Adrenal gland (tissue), 12 donors: Measurements from ENCODE around the gene GK. TPM values are rescaled to one million over a fixed set of nuclear protein-coding genes. Genes with fewer than 3 reads are reported as not detected.

ENCODE experiments used
- DNase-seq, 7 donors: peaks; one replicate each; pipeline ENCODE4 v3.0.0-alpha.2; 2019 to 2020
- H3K27ac ChIP-seq, 5 donors: fragments of 200-600 bp; sonication (generic) in 4 of 5; 1 replicate in 3 of 5; 2 replicates in 2 of 5; pipeline versions ENCODE4 v1.5.1 to v1.8.0; 2016 to 2020; ENCODE audit warnings: mild to moderate bottlenecking in 1 of 5
- H3K27me3 ChIP-seq: fragments of 200-600 bp; 2 replicates; pipeline ENCODE4 v1.8.0; 2021
- H3K36me3 ChIP-seq, 2 donors: fragments of 200-600 bp; replicated peaks in 1 of 2; 1 replicate in 1 of 2; 2 replicates in 1 of 2; pipeline versions ENCODE4 v1.5.1 to v1.8.0; 2018 to 2022
- H3K4me1 ChIP-seq, 2 donors: fragments of 200-600 bp; replicated peaks in 1 of 2; 1 replicate in 1 of 2; 2 replicates in 1 of 2; pipeline versions ENCODE4 v1.5.1 to v1.8.0; 2018 to 2021
- H3K4me3 ChIP-seq, 4 donors: fragments of 200-600 bp; sonication (generic) in 3 of 4; one replicate each; pipeline ENCODE4 v1.5.1; 2016 to 2018
- H3K9me3 ChIP-seq, 3 donors: fragments of 200-600 bp; sonication (generic) in 1 of 3; replicated peaks in 1 of 3; 1 replicate in 2 of 3; 2 replicates in 1 of 3; pipeline versions ENCODE4 v1.5.1 to v1.8.0; 2016 to 2021
- CTCF ChIP-seq, 6 experiments: fragments of 450-650 bp in 4 of 6; fragments of 200-600 bp in 2 of 6; sonication (generic) in 1 of 6; IDR thresholded peaks; 1 replicate in 5 of 6; 2 replicates in 1 of 6; pipeline versions ENCODE4 v1.5.1 to v1.8.0; 2016 to 2021; ENCODE audit warnings: antibody characterized with exemption in 6 of 6, mild to moderate bottlenecking in 2 of 6, moderate library complexity in 1 of 6
- POLR2A ChIP-seq, 2 donors: fragments of 450-650 bp; IDR thresholded peaks; one replicate each; pipeline ENCODE4 v1.6.1; 2017; ENCODE audit warnings: antibody characterized with exemption in 2 of 2, mild to moderate bottlenecking in 2 of 2, moderate library complexity in 1 of 2
- WGBS, 4 donors: extraction: QIAGEN DNeasy Blood & Tissue Kit in 2 of 4; methylation state at CpG; one replicate each; pipeline versions ENCODE4 v1.1.5 to v1.1.7; 2013 to 2017; 5-methylcytosine and 5-hydroxymethylcytosine counted together
- intact Hi-C, 2 donors: fragments of 100-400 bp; cut with DNase I; formaldehyde crosslinking; loops; one replicate each; pipeline versions ENCODE4 v1.14.1 to v1.15.0; 2022 to 2023
- polyA plus RNA-seq, 3 donors: library from polyadenylated mRNA; stranded (reverse); fragments of 200-250 nt in 2 of 3; fragments of 350-450 nt in 1 of 3; fragmentation: Illumina TruSeq in 1 of 3; extraction: RNeasy Lipid Tissue Mini Kit (QIAGEN cat#74804) in 1 of 3; gene quantifications; one replicate each; pipeline ENCODE4 v1.2.3, GENCODE V29; 2013 to 2014
- total RNA-seq, 9 donors: library from RNA; depleted of rRNA in 4 of 9; stranded (reverse); fragments of >200 nt in 4 of 9; fragments of 120-200 nt in 1 of 9; fragmentation: NEBNext Ultra II Directional in 1 of 9; extraction: Animal tissue kit (Norgen Biotek cat#: 25700) in 1 of 9; gene quantifications; one replicate each; pipeline versions ENCODE4 v1.1.0 to v1.2.4, GENCODE V29; 2013 to 2023
- donor health status: healthy with polysubstance abuse.
- donor health status: Bipolar disorder and iron deficiency.
- donor health status: DM: yes; HTN: yes; CAD: no.
- donor health status: DM: no; HTN: no; CAD: no.
- donor health status: DM: no; HTN: no; CAD: no.
- donor health status: DM: yes; HTN: yes; CAD: no.

The GK gene
- total and polyA plus RNA-seq, 12 donors, result 6.1 to 169 (median 10.1) TPM

GRCh38 chrX:30654989-30655607, 1.9 kb downstream of the GK start:
- H3K36me3 ChIP-seq, result no peaks in the 10 kb centered on the region
- H3K27me3 ChIP-seq, result peaks cover 10% of the 10 kb centered on the region
- H3K27ac ChIP-seq, result no peak overlapping the region
- no peaks in the 10 kb centered on the region for H3K4me1 ChIP-seq
- H3K9me3 ChIP-seq, result no peaks in the 10 kb centered on the region
- no peak for TF ChIP-seq POLR2A (IDR thresholded peaks at IDR 0.05)
- TF ChIP-seq CTCF (IDR thresholded peaks at IDR 0.05), result no peak
- H3K4me3 ChIP-seq, result no peak overlapping the region
- intact Hi-C loops, result no loop called here
- 34 to 54% (median 51%) methylated on average over 2 of the region's 2 CpGs for WGBS, 4 donors
- DNase-seq, result no peak

- TF ChIP-seq POLR2A (IDR thresholded peaks at IDR 0.05), result no peak
- TF ChIP-seq CTCF (IDR thresholded peaks at IDR 0.05), result no peak
- Histone ChIP-seq H3K9me3 (no peaks in the 10 kb centered on the region), H3K4me3 (no peak overlapping the region), H3K27me3 (peaks cover 10% of the 10 kb centered on the region), H3K4me1 (no peaks in the 10 kb centered on the region), H3K36me3 (no peaks in the 10 kb centered on the region), H3K27ac (no peak overlapping the region)
- 56 to 72% (median 60%) methylated on average over 3 of the region's 3 CpGs for WGBS, 4 donors
- no peak for DNase-seq
- intact Hi-C loops, result no loop called here
Measured at GRCh38 chrX:30655991-30656390, 2.8 kb downstream of the GK start.

DNA sequence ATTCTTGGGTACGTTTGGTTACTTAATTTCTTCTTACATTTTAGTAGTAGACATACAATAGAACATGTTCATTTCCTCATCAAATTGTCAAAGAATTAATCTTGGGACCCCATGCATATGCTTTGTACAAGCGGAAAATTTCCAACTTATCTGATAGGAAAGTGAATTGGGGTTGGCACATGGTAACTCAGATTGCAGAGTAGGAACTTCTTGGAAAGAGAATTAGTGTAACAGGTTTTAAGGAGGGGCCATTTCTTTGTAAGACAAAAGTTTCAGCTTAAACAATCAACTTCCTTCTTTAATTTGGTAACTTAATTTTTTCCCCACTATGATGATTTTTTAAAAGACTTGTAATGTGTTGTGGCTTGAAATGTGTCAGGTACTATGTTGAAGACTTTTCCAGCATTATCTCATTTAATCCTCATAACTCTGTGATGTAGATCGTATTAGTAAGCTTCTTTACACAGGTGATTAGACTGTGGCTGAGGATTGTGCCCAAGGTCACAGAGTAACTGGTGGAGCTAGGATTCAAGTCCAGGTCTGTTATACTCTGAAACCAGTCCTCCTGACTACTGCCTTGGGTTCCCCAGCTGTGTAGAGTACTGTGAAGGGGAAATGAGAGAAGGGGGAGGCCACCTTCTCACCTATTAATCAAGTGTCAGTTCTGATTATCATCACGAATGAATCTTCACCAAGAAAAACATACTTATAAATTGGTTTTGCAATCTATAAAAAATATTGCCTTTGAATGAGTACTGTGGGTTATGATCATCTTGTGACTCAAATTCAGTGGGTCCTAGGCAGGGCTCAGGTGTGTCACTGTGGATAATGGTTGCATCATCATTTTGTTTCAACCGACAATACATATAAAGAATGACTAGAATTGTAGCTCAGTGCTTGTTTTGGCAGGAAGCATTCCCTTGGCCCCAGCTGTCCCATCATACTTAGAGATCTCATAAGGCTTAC, 4.3 kb downstream of the GK start:
- no peak overlapping the region for H3K27ac ChIP-seq
- DNase-seq, result no peak
- peaks cover 10% of the 10 kb centered on the region for H3K27me3 ChIP-seq
- intact Hi-C loops, result no loop called here
- no peaks in the 10 kb centered on the region for H3K36me3 ChIP-seq
- 65 to 71% (median 69%) methylated on average over 5 of the region's 5 CpGs for WGBS, 4 donors
- no peaks in the 10 kb centered on the region for H3K9me3 ChIP-seq
- TF ChIP-seq POLR2A (IDR thresholded peaks at IDR 0.05) (no peak), CTCF (IDR thresholded peaks at IDR 0.05) (no peak)
- H3K4me1 ChIP-seq, result no peaks in the 10 kb centered on the region
- H3K4me3 ChIP-seq, result no peak overlapping the region

- peaks cover 6% of the 10 kb centered on the region for H3K27me3 ChIP-seq
- TF ChIP-seq POLR2A (IDR thresholded peaks at IDR 0.05), result no peak
- TF ChIP-seq CTCF (IDR thresholded peaks at IDR 0.05), result no peak
- no peak overlapping the region for H3K27ac ChIP-seq
- no peaks in the 10 kb centered on the region for H3K36me3 ChIP-seq
- 76 to 92% (median 89%) methylated on average over 2 of the region's 2 CpGs for WGBS, 4 donors
- H3K4me3 ChIP-seq, result no peak overlapping the region
- H3K9me3 ChIP-seq, result no peaks in the 10 kb centered on the region
- no peak for DNase-seq
- intact Hi-C loops, result no loop called here
- no peaks in the 10 kb centered on the region for H3K4me1 ChIP-seq
Measured at GRCh38 chrX:30659421-30659820, 6.2 kb downstream of the GK start.
